Prostate gland (tissue), 2 donors: ENCODE measurements around the gene POLL. TPM values are rescaled to one million over a fixed set of nuclear protein-coding genes. Genes with fewer than 3 reads are reported as not detected.

ENCODE experiments used
- DNase-seq: peaks from one replicate; pipeline ENCODE4 v3.0.0-alpha.2; 2019; ENCODE audit warnings: low spot score
- H3K27ac ChIP-seq, 2 donors: fragments of 200-600 bp; sonication (generic); 2 replicates each; pipeline ENCODE4 v1.5.1; 2017 to 2019
- H3K27me3 ChIP-seq: fragments of 200-600 bp; sonication (generic); replicated peaks from 2 replicates; pipeline ENCODE4 v1.5.1; 2019; ENCODE audit not compliant: insufficient read depth
- H3K36me3 ChIP-seq, 2 donors: fragments of 200-600 bp; sonication (generic); 1 replicate in 1 of 2; 2 replicates in 1 of 2; pipeline versions ENCODE4 v1.5.1 to v1.8.1; 2017 to 2019
- H3K4me1 ChIP-seq: fragments of 200-600 bp; sonication (generic); replicated peaks from 2 replicates; pipeline ENCODE4 v1.5.1; 2019
- H3K4me3 ChIP-seq, 2 donors: fragments of 200-600 bp; sonication (generic); 2 replicates each; pipeline ENCODE4 v1.5.1; 2017 to 2019
- H3K9me3 ChIP-seq: fragments of 200-600 bp; sonication (generic); 2 replicates; pipeline ENCODE4 v1.5.1; 2017
- POLR2A ChIP-seq: fragments of 450-650 bp; IDR thresholded peaks from one replicate; pipeline ENCODE4 v1.6.1; 2016; ENCODE audit warnings: antibody characterized with exemption, mild to moderate bottlenecking
- POLR2AphosphoS5 ChIP-seq: sonication (generic); formaldehyde crosslinking; IDR thresholded peaks from one replicate; pipeline ENCODE4 v1.6.1; 2017; ENCODE audit warnings: antibody characterized with exemption
- WGBS: methylation state at CpG from one replicate; pipeline ENCODE4 v1.1.5; 2018; 5-methylcytosine and 5-hydroxymethylcytosine counted together
- intact Hi-C: fragments of 100-400 bp; cut with DNase I; formaldehyde crosslinking; loops from one replicate; pipeline ENCODE4 v1.14.2; 2022
- total RNA-seq, 2 donors: library from RNA; depleted of rRNA; stranded (reverse); fragments of >200 nt; gene quantifications; one replicate each; pipeline ENCODE4 v1.1.0, GENCODE V29; 2016
- TF ChIP-seq, protein P1 (sequence below), 4 experiments: fragments of 200-600 bp in 2 of 4; fragments of 450-650 bp in 2 of 4; sonication (generic) in 2 of 4; IDR thresholded peaks; 1 replicate in 3 of 4; 2 replicates in 1 of 4; pipeline ENCODE4 v1.5.1; 2016 to 2019; ENCODE audit warnings: antibody characterized with exemption in 4 of 4, mild to moderate bottlenecking in 2 of 4, moderate library complexity in 2 of 4

POLL gene
- total RNA-seq, 2 donors from 2014 or later, result 23.2 to 44.7 TPM

DNA sequence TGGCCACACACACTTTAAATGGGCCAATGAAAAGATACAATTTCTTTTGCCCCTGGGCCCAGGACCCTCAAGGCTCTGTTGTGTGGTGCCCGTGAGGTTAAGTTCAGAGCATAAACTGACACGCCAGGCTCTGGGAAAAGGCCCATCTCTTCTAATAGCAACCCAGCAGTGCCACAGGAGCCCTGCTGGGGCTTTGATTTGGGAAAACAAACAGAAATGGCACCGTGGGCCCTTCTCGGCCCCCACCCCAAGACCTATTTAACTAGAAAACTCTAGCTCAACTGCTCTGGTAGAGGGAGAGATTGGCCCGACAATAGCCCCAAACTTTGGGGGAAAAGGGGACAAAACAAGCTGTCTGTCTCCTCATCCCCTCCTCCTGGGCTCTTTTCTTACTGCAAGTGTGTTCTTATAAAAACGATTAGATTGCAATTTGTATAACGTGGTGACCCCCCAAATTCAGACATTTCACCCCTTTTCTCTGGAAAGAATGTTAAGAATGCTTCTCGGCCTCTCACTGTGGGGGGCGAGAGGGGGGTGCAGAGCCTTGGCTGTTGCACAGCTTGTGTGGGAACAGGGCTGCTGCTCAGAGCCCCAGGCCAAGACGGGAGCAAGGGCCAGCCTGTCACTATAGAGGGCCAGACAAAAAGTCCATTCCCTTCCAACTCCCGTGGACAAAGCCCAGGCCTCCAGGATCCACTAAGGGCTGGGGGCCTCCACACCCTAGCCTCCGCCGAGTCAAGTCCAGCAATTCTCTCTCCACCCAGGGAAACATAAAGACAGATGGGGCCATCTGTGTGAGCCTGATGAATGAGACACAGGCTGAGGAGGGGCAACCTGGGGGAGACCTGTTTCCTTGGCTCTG, 26.8 kb upstream of the POLL start:
- intact Hi-C loops, result no loop called here
- Histone ChIP-seq H3K9me3 (no peaks in the 10 kb centered on the region), H3K4me3 (no peak overlapping the region), H3K4me1 (no peaks in the 10 kb centered on the region), H3K27ac (no peak overlapping the region), H3K36me3 (peaks cover 0 to 11% of the 10 kb centered on the region in 2 donors), H3K27me3 (no peaks in the 10 kb centered on the region)
- WGBS, result 66% methylated on average over 13 of the region's 13 CpGs
- TF ChIP-seq, protein P1, sequence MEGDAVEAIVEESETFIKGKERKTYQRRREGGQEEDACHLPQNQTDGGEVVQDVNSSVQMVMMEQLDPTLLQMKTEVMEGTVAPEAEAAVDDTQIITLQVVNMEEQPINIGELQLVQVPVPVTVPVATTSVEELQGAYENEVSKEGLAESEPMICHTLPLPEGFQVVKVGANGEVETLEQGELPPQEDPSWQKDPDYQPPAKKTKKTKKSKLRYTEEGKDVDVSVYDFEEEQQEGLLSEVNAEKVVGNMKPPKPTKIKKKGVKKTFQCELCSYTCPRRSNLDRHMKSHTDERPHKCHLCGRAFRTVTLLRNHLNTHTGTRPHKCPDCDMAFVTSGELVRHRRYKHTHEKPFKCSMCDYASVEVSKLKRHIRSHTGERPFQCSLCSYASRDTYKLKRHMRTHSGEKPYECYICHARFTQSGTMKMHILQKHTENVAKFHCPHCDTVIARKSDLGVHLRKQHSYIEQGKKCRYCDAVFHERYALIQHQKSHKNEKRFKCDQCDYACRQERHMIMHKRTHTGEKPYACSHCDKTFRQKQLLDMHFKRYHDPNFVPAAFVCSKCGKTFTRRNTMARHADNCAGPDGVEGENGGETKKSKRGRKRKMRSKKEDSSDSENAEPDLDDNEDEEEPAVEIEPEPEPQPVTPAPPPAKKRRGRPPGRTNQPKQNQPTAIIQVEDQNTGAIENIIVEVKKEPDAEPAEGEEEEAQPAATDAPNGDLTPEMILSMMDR (IDR thresholded peaks at IDR 0.05), result no peak
- TF ChIP-seq POLR2A (no peak), POLR2AphosphoS5 (no peak)
- DNase-seq, result no peak

DNA sequence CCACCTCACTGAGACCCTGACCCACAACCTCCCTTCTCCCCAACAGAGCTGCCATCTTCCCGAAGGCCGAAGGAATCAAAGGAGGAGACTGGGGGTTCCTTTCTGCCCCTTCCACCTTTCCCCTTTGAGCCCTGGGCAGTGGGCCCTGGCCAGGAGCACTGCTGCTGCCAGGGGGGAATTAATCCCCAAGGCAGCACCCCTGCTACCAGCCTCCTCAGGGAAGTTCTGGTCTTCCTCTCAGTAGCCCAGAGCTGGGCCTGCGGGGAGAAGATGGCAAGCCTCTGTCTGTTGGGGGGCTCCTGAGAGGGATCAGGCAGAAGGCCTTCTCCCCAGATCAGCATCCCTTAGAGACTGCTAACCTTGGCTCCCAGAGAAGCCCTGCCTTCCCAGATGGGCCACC, 25.6 kb upstream of the POLL start:
- Histone ChIP-seq H3K9me3 (no peaks in the 10 kb centered on the region), H3K27me3 (no peaks in the 10 kb centered on the region), H3K36me3 (peaks cover 0 to 11% of the 10 kb centered on the region in 2 donors), H3K27ac (no peak overlapping the region), H3K4me1 (no peaks in the 10 kb centered on the region), H3K4me3 (no peak overlapping the region)
- 92% methylated on average over 3 of the region's 3 CpGs for WGBS
- intact Hi-C loops, result no loop called here
- DNase-seq, result no peak
- no peak for TF ChIP-seq POLR2AphosphoS5
- TF ChIP-seq POLR2A, result no peak
- TF ChIP-seq, protein P1 (IDR thresholded peaks at IDR 0.05), result no peak

DNA sequence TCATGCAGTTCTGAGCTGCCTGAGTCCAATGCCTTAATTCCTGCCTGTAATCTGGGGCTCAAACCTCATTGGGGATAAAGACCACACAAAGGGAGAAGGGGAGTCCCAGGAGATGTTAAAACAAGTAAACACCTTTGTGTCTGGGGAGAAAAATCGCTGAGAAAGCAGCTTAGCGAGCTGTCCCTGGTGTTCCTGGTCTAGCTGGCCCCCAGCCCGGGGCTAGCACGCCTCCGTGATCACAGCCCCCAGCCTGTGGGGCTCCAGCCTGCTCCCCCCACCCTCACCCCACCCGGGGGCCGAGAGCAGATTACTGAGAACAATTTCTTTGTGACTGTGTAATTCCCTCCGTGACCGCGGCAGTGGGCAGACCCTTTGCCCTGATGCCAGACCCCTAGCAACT, 24.8 kb upstream of the POLL start:
- H3K9me3 ChIP-seq, result no peaks in the 10 kb centered on the region
- WGBS, result 41% methylated on average over 10 of the region's 10 CpGs
- DNase-seq, result no peak
- no peaks in the 10 kb centered on the region for H3K4me1 ChIP-seq
- intact Hi-C loops, result no loop called here
- TF ChIP-seq, protein P1 (IDR thresholded peaks at IDR 0.05), result no peak
- no peak for TF ChIP-seq POLR2AphosphoS5
- no peak for TF ChIP-seq POLR2A
- no peak overlapping the region for H3K4me3 ChIP-seq
- no peaks in the 10 kb centered on the region for H3K27me3 ChIP-seq
- peaks cover 0 to 11% of the 10 kb centered on the region in 2 donors for H3K36me3 ChIP-seq
- H3K27ac ChIP-seq, result no peak overlapping the region

DNA sequence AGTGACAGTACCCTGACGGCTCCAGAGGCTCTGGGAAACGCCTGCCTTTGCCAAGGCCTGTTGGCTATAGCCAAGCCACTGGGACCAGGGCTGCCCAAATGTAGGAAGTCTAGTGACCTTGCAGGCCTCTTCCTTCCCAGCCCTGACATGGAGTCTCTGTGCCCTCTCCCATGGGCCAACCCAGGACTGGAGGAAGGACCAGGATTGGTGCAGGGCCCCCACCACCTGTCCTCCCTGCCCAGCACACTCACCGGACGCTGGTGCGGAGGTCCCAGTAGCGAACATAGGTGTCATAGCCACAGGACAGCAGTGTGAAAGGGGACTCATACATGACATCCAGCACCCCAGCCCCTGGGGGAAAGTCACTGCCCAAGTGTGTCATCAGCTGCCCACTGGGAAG, 24.0 kb upstream of the POLL start:
- 90% methylated on average over 6 of the region's 6 CpGs for WGBS
- Histone ChIP-seq H3K36me3 (peaks cover 0 to 11% of the 10 kb centered on the region in 2 donors), H3K27ac (no peak overlapping the region), H3K27me3 (no peaks in the 10 kb centered on the region), H3K4me3 (no peak overlapping the region), H3K4me1 (no peaks in the 10 kb centered on the region), H3K9me3 (no peaks in the 10 kb centered on the region)
- intact Hi-C loops, result no loop called here
- TF ChIP-seq POLR2A, result no peak
- no peak for TF ChIP-seq POLR2AphosphoS5
- TF ChIP-seq, protein P1 (IDR thresholded peaks at IDR 0.05), result no peak
- DNase-seq, result no peak
